ENCODE measurements around the gene ARHGEF12. TPM values are rescaled to one million over a fixed set of nuclear protein-coding genes. Genes with fewer than 3 reads are reported as not detected.

Gene ARHGEF12
- polyA plus RNA-seq, 4 donors: 15.1 to 56.5 (median 22.2) TPM

DNA sequence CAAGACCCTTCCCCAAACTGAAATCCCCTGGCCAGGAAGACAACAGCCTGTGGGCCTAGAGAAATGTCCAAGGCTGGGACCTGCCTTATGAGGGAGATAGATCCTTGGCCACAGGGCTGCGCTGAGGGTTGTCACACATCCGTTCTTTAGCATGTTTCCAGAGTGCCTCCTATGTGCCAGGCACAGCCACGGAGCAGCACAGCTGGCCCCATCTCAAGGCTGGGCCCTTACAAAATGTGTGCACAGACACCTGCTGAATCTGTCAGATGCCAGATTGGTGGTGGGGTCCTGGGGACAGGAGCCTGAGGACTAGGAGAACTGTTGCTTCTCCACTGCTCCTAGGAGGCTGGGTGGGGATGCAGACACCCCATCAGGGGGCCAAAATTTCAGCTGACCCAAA lies 186.5 kb downstream of the ARHGEF12 start:
- WGBS, 3 donors: 65 to 80% (median 73%) methylated on average over 3 of the region's 3 CpGs
- H3K27me3 ChIP-seq (ENCODE audit: control insufficient read depth in 3 of 3, insufficient read depth in 3 of 3, low read length in 3 of 3): peaks cover 0 to 30% (median 5%) of the 10 kb centered on the region in 3 donors
- no peak for FAIRE-seq

DNA sequence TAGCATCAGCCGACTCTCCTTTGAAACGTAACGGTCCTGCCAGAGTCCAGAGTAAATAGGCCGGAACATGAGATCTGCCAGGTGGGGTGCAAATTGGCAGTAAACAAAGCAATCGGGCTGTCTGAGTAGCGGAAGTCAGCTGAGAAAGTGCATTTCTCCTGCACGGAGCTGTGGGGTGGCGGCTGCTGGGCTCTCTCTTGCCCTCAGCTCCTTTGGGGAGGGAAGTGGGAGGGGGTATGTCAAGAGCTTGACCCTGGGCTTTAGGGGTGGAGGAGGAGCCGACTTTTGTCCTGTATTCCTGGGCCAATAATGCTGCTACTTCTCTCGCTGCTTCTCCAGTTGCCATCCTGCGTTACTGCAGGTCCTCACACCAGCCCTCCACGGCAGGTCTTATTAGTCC lies 187.0 kb downstream of the ARHGEF12 start:
- H3K9me3 ChIP-seq (ENCODE audit: control insufficient read depth in 2 of 2, insufficient read depth in 1 of 2, low read depth in 1 of 2, low read length in 1 of 2): no peaks in the 10 kb centered on the region
- no peak for FAIRE-seq
- peaks cover 0 to 38% (median 0%) of the 10 kb centered on the region in 3 donors for H3K4me1 ChIP-seq (ENCODE audit: control insufficient read depth in 3 of 3, insufficient read depth in 2 of 3, low read depth in 1 of 3, low read length in 2 of 3)
- no peak overlapping the region for H3K4me3 ChIP-seq (ENCODE audit: low read depth in 1 of 3, low read length in 3 of 3)
- no peak overlapping the region for H3K27ac ChIP-seq (ENCODE audit: low read depth in 1 of 3, low read length in 2 of 3)
- WGBS, 3 donors: 19 to 33% (median 21%) methylated on average over 12 of the region's 12 CpGs
- peaks cover 0 to 28% (median 5%) of the 10 kb centered on the region in 3 donors for H3K27me3 ChIP-seq (ENCODE audit: control insufficient read depth in 3 of 3, insufficient read depth in 3 of 3, low read length in 3 of 3)
- H3K36me3 ChIP-seq (ENCODE audit: control insufficient read depth in 3 of 3, insufficient read depth in 2 of 3, low read depth in 1 of 3, low read length in 3 of 3): no peaks in the 10 kb centered on the region
- DNase-seq: no peak

More for the DNA sequence above, 186.5 kb downstream of the ARHGEF12 start:
- H3K27ac ChIP-seq (ENCODE audit: low read depth in 1 of 3, low read length in 2 of 3): no peak overlapping the region
- DNase-seq: no peak
- no peak overlapping the region for H3K4me3 ChIP-seq (ENCODE audit: low read depth in 1 of 3, low read length in 3 of 3)
- no peaks in the 10 kb centered on the region for H3K36me3 ChIP-seq (ENCODE audit: control insufficient read depth in 3 of 3, insufficient read depth in 2 of 3, low read depth in 1 of 3, low read length in 3 of 3)
- H3K9me3 ChIP-seq (ENCODE audit: control insufficient read depth in 2 of 2, insufficient read depth in 1 of 2, low read depth in 1 of 2, low read length in 1 of 2): no peaks in the 10 kb centered on the region
- H3K4me1 ChIP-seq (ENCODE audit: control insufficient read depth in 3 of 3, insufficient read depth in 2 of 3, low read depth in 1 of 3, low read length in 2 of 3): peaks cover 0 to 38% (median 0%) of the 10 kb centered on the region in 3 donors

DNA sequence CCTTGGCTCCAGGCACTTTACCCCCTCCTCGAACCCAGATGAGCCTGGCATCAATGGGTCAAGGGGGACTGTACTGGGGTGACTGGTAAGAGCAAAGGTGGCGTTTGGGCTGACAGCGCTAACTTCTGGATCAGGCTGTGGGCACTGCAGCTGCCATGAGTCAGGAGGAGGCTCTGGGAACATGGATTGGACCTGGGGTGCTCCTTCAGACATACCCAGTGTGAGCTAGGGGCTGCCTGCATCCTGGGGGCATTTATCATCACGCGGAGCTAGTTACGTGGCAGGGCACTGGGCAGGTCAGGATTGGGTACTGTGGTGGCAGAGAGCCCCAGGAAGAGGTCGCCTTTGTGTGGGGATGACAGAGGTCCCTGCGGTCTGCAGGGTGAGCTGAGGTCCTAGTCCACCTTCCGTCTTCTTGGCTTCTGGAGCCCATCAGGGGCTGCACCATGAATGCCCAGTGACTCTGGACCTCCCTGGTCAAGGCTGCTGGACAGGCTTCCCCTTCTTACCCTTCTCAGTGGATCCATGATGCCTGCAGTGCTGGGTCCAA lies 188.4 kb downstream of the ARHGEF12 start:
- H3K27me3 ChIP-seq (ENCODE audit: control insufficient read depth in 3 of 3, insufficient read depth in 3 of 3, low read length in 3 of 3): peaks cover 0 to 31% (median 5%) of the 10 kb centered on the region in 3 donors
- 85 to 91% (median 86%) methylated on average over 9 of the region's 9 CpGs for WGBS, 3 donors
- H3K27ac ChIP-seq (ENCODE audit: low read depth in 1 of 3, low read length in 2 of 3): no peak overlapping the region
- no peaks in the 10 kb centered on the region for H3K36me3 ChIP-seq (ENCODE audit: control insufficient read depth in 3 of 3, insufficient read depth in 2 of 3, low read depth in 1 of 3, low read length in 3 of 3)
- H3K4me1 ChIP-seq (ENCODE audit: control insufficient read depth in 3 of 3, insufficient read depth in 2 of 3, low read depth in 1 of 3, low read length in 2 of 3): peaks cover 0 to 41% (median 0%) of the 10 kb centered on the region in 3 donors
- DNase-seq (no peak), FAIRE-seq (no peak)
- no peak overlapping the region for H3K4me3 ChIP-seq (ENCODE audit: low read depth in 1 of 3, low read length in 3 of 3)
- no peaks in the 10 kb centered on the region for H3K9me3 ChIP-seq (ENCODE audit: control insufficient read depth in 2 of 2, insufficient read depth in 1 of 2, low read depth in 1 of 2, low read length in 1 of 2)

DNA sequence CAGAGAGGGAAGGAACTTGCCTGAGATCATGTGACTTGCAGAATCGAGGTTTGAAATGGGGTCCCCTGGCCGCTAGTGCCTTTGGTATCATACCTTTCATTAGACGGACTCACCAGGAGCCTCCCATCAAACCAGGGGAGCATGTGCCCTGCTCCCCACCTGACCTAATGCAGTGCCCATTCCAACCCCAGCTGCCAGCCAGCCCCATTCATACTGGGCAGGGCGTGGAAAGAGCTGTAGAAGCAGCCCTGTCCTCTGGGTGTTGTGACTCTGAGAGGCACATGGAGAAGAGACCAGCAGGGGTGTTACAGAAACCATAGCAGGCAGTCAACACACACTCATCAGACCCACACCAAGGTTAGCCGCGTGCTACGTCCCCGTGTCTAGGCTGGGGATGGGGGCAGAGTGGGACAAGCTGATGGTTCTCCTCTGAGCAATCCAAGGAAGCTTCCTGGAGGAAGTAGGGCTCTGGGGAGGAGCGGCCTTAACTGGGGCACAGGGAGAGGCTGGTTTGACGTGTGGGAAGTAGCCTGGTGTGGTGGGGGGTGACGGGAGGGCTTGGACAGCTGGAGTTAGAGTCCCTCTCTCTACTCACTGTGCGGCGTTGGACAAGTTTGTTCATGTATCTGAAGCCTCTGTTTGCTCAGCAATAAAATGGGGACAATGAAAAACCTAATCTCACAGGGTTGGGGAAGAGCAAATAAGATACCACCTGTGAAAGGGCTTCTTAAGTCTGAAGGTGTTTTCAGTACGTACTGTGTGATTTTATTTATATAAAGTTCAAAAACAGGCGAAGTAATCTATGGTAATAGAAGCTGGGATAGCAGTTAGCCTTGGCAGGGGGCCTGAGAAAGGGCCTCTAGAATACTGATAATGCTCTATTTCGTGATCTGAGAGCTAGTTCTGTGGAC lies 189.3 kb downstream of the ARHGEF12 start:
- Histone ChIP-seq H3K4me1 (ENCODE audit: control insufficient read depth in 3 of 3, insufficient read depth in 2 of 3, low read depth in 1 of 3, low read length in 2 of 3) (peaks cover 0 to 46% (median 0%) of the 10 kb centered on the region in 3 donors), H3K27ac (ENCODE audit: low read depth in 1 of 3, low read length in 2 of 3) (no peak overlapping the region), H3K27me3 (ENCODE audit: control insufficient read depth in 3 of 3, insufficient read depth in 3 of 3, low read length in 3 of 3) (peaks cover 0 to 33% (median 5%) of the 10 kb centered on the region in 3 donors), H3K36me3 (ENCODE audit: control insufficient read depth in 3 of 3, insufficient read depth in 2 of 3, low read depth in 1 of 3, low read length in 3 of 3) (no peaks in the 10 kb centered on the region), H3K4me3 (ENCODE audit: low read depth in 1 of 3, low read length in 3 of 3) (no peak overlapping the region), H3K9me3 (ENCODE audit: control insufficient read depth in 2 of 2, insufficient read depth in 1 of 2, low read depth in 1 of 2, low read length in 1 of 2) (no peaks in the 10 kb centered on the region)
- peak; percentile 61 to 62 for DNase-seq
- no peak for FAIRE-seq
- WGBS, 3 donors: 25 to 60% (median 35%) methylated on average over 16 of the region's 16 CpGs

DNA sequence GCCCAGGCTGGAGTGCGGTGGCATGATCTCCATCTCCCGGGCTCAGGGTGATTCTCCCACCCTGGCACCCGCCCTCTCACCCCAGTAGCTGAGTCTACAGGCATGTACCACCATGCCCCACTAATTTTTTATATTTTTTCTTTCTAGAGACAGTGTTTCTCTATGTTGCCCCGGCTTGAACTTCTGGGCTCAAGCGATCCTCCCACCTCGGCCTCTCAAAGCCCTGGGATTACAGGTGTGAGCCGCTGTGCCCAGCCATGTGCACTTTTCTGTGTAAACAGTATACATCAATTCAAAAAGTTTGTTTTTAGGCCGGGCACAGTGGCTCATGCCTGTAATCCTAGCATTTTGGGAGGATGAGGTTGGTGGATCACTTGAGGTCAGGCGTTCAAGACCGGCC lies 190.0 kb downstream of the ARHGEF12 start:
- H3K27ac ChIP-seq (ENCODE audit: low read depth in 1 of 3, low read length in 2 of 3): no peak overlapping the region
- H3K4me1 ChIP-seq (ENCODE audit: control insufficient read depth in 3 of 3, insufficient read depth in 2 of 3, low read depth in 1 of 3, low read length in 2 of 3): peaks cover 0 to 46% (median 0%) of the 10 kb centered on the region in 3 donors
- H3K27me3 ChIP-seq (ENCODE audit: control insufficient read depth in 3 of 3, insufficient read depth in 3 of 3, low read length in 3 of 3): peaks cover 0 to 35% (median 5%) of the 10 kb centered on the region in 3 donors
- DNase-seq (no peak), FAIRE-seq (no peak)
- 28 to 77% (median 48%) methylated on average over 10 of the region's 10 CpGs for WGBS, 3 donors
- H3K9me3 ChIP-seq (ENCODE audit: control insufficient read depth in 2 of 2, insufficient read depth in 1 of 2, low read depth in 1 of 2, low read length in 1 of 2): no peaks in the 10 kb centered on the region
- no peak overlapping the region for H3K4me3 ChIP-seq (ENCODE audit: low read depth in 1 of 3, low read length in 3 of 3)
- no peaks in the 10 kb centered on the region for H3K36me3 ChIP-seq (ENCODE audit: control insufficient read depth in 3 of 3, insufficient read depth in 2 of 3, low read depth in 1 of 3, low read length in 3 of 3)

DNA sequence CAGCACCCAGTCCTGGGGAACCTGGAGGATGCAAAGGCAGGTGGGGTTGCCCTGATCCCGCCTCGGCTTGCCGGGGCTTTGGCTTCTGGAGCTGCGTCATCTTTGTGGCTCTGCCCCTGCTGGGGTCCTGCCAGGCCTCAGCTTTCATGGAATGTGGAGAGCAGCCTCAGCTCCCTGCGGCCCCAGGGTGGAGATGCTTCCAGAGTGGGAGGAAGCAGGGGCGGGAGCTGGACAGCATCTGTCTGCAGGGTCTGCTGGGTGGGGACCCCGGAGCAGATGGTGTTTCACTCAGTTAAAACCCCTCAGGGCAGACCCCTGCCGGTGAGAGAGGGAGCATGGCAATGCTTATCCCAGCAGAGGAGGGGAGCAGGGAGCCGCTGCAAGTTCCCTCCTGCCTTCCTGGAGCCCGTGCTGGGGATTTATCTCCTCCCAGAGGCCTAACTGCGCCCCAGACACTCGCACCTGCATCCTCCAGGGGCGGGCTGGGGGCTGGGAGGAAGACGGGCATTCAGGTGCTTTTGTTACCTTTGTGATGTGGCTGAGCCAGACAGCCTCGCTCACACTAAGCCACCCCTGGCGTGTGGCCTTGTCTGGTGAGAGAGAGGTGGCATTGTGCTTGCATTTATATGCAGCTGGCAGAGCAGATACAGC lies 191.0 kb downstream of the ARHGEF12 start:
- H3K27ac ChIP-seq (ENCODE audit: low read depth in 1 of 3, low read length in 2 of 3): no peak overlapping the region
- no peaks in the 10 kb centered on the region for H3K9me3 ChIP-seq (ENCODE audit: control insufficient read depth in 2 of 2, insufficient read depth in 1 of 2, low read depth in 1 of 2, low read length in 1 of 2)
- DNase-seq (no peak), FAIRE-seq (no peak)
- WGBS, 3 donors: 26 to 41% (median 41%) methylated on average over 14 to 16 of the region's 16 CpGs
- H3K4me1 ChIP-seq (ENCODE audit: control insufficient read depth in 3 of 3, insufficient read depth in 2 of 3, low read depth in 1 of 3, low read length in 2 of 3): peaks cover 0 to 51% (median 0%) of the 10 kb centered on the region in 3 donors
- no peaks in the 10 kb centered on the region for H3K36me3 ChIP-seq (ENCODE audit: control insufficient read depth in 3 of 3, insufficient read depth in 2 of 3, low read depth in 1 of 3, low read length in 3 of 3)
- H3K4me3 ChIP-seq (ENCODE audit: low read depth in 1 of 3, low read length in 3 of 3): no peak overlapping the region
- H3K27me3 ChIP-seq (ENCODE audit: control insufficient read depth in 3 of 3, insufficient read depth in 3 of 3, low read length in 3 of 3): peaks cover 0 to 32% (median 2%) of the 10 kb centered on the region in 3 donors

DNA sequence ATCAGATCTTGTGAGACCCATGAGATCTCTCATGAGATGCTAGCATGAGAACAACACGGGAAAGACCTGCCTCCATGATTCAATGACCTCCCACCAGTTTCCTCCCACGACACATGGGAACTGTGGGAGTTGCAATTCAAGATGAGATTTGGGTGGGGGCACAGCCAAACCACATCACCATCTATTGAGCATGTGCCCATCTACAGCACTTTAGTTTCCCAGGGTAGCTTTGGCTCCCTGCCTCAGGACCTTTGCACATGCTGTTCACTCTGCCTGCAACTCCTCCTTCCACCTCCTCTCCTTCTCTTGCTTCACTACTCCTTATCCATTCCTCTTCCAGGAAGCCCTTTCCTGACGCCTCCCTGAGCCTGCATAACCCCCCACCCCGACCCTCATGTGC lies 192.5 kb downstream of the ARHGEF12 start:
- Histone ChIP-seq H3K4me1 (ENCODE audit: control insufficient read depth in 3 of 3, insufficient read depth in 2 of 3, low read depth in 1 of 3, low read length in 2 of 3) (peaks cover 0 to 57% (median 0%) of the 10 kb centered on the region in 3 donors), H3K27ac (ENCODE audit: low read depth in 1 of 3, low read length in 2 of 3) (no peak overlapping the region), H3K36me3 (ENCODE audit: control insufficient read depth in 3 of 3, insufficient read depth in 2 of 3, low read depth in 1 of 3, low read length in 3 of 3) (no peaks in the 10 kb centered on the region), H3K9me3 (ENCODE audit: control insufficient read depth in 2 of 2, insufficient read depth in 1 of 2, low read depth in 1 of 2, low read length in 1 of 2) (no peaks in the 10 kb centered on the region), H3K4me3 (ENCODE audit: low read depth in 1 of 3, low read length in 3 of 3) (no peak overlapping the region), H3K27me3 (ENCODE audit: control insufficient read depth in 3 of 3, insufficient read depth in 3 of 3, low read length in 3 of 3) (peaks cover 0 to 21% (median 2%) of the 10 kb centered on the region in 3 donors)
- DNase-seq: no peak
- 80 to 92% (median 85%) methylated on average over 4 of the region's 4 CpGs for WGBS, 3 donors
- no peak for FAIRE-seq

DNA sequence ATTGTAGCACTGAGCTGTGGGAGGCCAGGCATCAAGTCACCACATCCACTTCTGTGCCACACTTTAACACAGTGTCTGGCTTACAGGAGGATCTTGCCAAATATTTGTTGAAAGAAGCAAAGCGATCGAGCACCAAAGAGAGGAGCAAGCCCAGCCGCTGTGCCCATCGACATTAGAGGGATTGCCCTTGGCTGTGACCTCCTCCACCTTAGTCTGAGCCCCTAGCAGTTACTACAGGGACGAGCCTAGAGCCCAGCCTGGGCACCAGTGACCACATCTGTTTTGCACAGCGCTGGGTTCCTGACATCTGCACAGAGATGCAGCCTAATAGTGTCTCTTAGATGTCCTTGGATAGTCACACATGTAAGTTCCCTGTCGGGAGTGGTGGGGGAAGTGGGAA lies 193.0 kb downstream of the ARHGEF12 start:
- Histone ChIP-seq H3K27me3 (ENCODE audit: control insufficient read depth in 3 of 3, insufficient read depth in 3 of 3, low read length in 3 of 3) (peaks cover 0 to 20% (median 2%) of the 10 kb centered on the region in 3 donors), H3K4me3 (ENCODE audit: low read depth in 1 of 3, low read length in 3 of 3) (no peak overlapping the region), H3K4me1 (ENCODE audit: control insufficient read depth in 3 of 3, insufficient read depth in 2 of 3, low read depth in 1 of 3, low read length in 2 of 3) (peaks cover 0 to 57% (median 0%) of the 10 kb centered on the region in 3 donors), H3K27ac (ENCODE audit: low read depth in 1 of 3, low read length in 2 of 3) (no peak overlapping the region), H3K36me3 (ENCODE audit: control insufficient read depth in 3 of 3, insufficient read depth in 2 of 3, low read depth in 1 of 3, low read length in 3 of 3) (no peaks in the 10 kb centered on the region), H3K9me3 (ENCODE audit: control insufficient read depth in 2 of 2, insufficient read depth in 1 of 2, low read depth in 1 of 2, low read length in 1 of 2) (no peaks in the 10 kb centered on the region)
- DNase-seq: no peak
- no peak for FAIRE-seq
- WGBS, 3 donors: 88 to 90% (median 88%) methylated on average over 7 of the region's 7 CpGs

Data from small intestine (tissue), 7 donors.